ENCODE results near the gene NKD2.

The NKD2 gene

DNA sequence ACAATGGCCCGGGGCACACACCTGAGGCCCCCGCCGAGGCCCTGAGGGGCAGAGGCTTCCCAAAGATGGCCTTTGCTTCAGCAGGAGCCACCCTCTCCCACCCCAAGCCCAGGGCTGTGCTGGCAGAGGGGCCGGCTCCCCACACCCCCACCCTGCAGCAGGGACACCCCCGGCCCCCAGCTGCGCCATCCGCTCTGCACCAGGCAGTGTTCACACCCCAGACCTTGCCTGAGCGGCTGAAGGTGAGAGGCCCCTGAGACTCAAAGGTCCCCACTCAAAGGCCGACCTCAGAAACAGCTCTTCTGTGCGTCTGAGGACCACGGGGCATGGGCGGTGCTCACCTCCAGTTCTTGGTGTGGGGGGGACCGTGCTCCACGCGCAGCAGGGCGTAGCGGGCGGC, 65.6 kb downstream of the NKD2 start:
- no peak for TF ChIP-seq POLR2AphosphoS5 (IDR thresholded peaks at IDR 0.05; ENCODE audit: low read depth, low read length)
- no peak for TF ChIP-seq FOXP2 (optimal IDR thresholded peaks at IDR 0.05; ENCODE audit: borderline replicate concordance, extremely low read depth, extremely low read length, insufficient read depth)
- no peak for TF ChIP-seq SIN3A (IDR thresholded peaks at IDR 0.05; ENCODE audit: borderline replicate concordance, insufficient read depth, low read length)
- TF ChIP-seq TAF1 (IDR thresholded peaks at IDR 0.05; ENCODE audit: borderline replicate concordance, insufficient read depth, low read length) = no peak
- TF ChIP-seq, protein P1, sequence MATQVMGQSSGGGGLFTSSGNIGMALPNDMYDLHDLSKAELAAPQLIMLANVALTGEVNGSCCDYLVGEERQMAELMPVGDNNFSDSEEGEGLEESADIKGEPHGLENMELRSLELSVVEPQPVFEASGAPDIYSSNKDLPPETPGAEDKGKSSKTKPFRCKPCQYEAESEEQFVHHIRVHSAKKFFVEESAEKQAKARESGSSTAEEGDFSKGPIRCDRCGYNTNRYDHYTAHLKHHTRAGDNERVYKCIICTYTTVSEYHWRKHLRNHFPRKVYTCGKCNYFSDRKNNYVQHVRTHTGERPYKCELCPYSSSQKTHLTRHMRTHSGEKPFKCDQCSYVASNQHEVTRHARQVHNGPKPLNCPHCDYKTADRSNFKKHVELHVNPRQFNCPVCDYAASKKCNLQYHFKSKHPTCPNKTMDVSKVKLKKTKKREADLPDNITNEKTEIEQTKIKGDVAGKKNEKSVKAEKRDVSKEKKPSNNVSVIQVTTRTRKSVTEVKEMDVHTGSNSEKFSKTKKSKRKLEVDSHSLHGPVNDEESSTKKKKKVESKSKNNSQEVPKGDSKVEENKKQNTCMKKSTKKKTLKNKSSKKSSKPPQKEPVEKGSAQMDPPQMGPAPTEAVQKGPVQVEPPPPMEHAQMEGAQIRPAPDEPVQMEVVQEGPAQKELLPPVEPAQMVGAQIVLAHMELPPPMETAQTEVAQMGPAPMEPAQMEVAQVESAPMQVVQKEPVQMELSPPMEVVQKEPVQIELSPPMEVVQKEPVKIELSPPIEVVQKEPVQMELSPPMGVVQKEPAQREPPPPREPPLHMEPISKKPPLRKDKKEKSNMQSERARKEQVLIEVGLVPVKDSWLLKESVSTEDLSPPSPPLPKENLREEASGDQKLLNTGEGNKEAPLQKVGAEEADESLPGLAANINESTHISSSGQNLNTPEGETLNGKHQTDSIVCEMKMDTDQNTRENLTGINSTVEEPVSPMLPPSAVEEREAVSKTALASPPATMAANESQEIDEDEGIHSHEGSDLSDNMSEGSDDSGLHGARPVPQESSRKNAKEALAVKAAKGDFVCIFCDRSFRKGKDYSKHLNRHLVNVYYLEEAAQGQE (IDR thresholded peaks at IDR 0.05; ENCODE audit: insufficient read depth in 1 of 2, low read depth in 2 of 2, low read length in 2 of 2) = no peak

DNA sequence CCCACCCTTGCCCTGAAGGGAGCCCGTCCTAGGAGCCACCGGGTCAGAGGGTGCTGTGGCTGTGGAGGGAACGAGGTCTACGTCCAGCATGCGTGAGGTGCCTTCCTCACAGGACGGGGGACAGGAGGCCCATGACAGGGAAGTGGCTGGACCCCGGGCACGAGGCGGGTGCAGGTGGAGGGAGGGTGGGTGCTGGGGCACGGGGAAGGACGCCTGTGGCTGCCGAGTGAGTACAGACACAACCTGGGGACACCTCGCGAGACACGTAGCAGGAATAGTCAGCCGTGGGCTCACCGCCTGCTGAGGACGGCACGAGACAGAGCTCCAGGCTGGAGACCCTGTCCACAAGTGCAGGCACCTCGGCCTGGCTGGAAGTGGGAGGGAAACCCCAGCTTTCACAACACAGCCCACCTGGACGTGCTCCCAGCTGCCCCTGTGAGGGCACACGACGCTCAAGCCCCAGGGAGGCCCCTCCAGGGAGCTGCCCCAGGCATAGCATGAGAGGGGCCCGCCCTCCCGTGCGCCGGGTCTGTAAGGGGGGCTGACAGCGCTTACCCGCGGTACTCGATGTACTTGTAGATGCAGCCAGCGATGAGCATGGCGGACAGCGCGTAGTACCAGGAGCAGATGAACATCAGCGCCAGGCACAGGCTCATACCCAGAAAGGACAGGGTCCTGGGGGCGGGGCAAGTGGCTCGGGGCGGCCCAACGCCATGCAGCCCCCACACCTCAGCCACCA, 66.4 kb downstream of the NKD2 start:
- TF ChIP-seq POLR2AphosphoS5 (IDR thresholded peaks at IDR 0.05; ENCODE audit: low read depth, low read length) (no peak), SIN3A (IDR thresholded peaks at IDR 0.05; ENCODE audit: borderline replicate concordance, insufficient read depth, low read length) (no peak)

DNA sequence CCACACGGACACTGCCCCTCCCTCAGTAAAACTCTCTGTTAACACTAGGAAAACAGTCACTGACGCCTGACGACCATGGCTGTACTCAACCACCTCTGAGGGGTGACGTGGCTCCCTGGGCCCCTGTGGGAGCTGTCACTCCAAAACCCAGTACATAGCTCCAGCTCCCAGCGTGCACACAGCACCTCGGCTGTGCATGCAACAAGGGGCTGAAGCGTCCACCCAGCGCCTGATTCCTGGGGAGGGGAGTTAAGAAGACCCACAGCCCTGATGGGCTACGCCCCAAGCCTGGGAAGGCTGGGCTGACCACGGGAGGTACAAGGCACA, 66.9 kb downstream of the NKD2 start:
- TF ChIP-seq POLR2AphosphoS5 (IDR thresholded peaks at IDR 0.05; ENCODE audit: low read depth, low read length) (no peak), FOXP2 (optimal IDR thresholded peaks at IDR 0.05; ENCODE audit: borderline replicate concordance, extremely low read depth, extremely low read length, insufficient read depth) (no peak), TAF1 (IDR thresholded peaks at IDR 0.05; ENCODE audit: borderline replicate concordance, insufficient read depth, low read length) (no peak), SIN3A (IDR thresholded peaks at IDR 0.05; ENCODE audit: borderline replicate concordance, insufficient read depth, low read length) (no peak)
- TF ChIP-seq, protein P1 (IDR thresholded peaks at IDR 0.05; ENCODE audit: insufficient read depth in 1 of 2, low read depth in 2 of 2, low read length in 2 of 2) = no peak

DNA sequence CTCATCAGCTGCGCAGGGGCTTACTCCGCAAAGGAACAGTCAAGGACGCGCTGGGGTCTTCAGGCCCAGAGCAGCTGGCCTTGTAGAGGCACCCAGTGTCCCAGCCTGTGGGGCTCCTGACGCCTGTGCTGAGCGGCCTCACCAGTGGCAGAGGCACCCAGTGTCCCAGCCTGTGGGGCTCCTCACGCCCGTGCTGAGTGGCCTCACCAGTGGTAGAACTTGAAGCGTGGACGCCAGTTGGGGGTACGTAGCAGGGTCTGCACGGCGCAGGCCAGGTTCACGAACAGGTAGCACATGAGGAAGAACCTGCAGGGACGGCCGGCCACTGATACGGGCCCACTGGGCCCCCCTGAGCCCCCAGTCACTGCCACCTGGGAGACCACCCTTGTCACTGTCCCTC, 67.3 kb downstream of the NKD2 start:
- no peak for TF ChIP-seq POLR2AphosphoS5 (IDR thresholded peaks at IDR 0.05; ENCODE audit: low read depth, low read length)
- TF ChIP-seq, protein P1 (IDR thresholded peaks at IDR 0.05; ENCODE audit: insufficient read depth in 1 of 2, low read depth in 2 of 2, low read length in 2 of 2) = no peak
- TF ChIP-seq SIN3A (IDR thresholded peaks at IDR 0.05; ENCODE audit: borderline replicate concordance, insufficient read depth, low read length) = no peak
- no peak for TF ChIP-seq FOXP2 (optimal IDR thresholded peaks at IDR 0.05; ENCODE audit: borderline replicate concordance, extremely low read depth, extremely low read length, insufficient read depth)
- no peak for TF ChIP-seq TAF1 (IDR thresholded peaks at IDR 0.05; ENCODE audit: borderline replicate concordance, insufficient read depth, low read length)

DNA sequence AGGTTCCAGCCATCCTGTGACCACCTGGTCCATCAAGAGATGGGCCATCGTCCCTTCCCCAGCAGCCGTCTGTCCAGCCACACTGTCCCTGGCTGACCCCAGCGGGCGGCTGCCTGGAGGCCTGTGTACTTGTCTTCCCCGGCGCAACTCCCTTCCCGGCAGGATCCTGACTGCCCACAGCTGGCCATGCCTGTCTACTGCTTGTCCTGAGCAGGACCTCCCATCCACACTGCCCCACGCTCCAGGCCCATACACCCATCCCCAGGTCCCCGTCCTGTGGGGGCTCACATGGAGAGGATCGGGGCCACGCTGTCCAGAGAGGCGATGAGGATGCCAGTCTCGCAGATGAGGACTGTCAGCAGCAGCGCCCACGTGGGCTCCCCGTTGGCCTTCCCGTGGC, 67.8 kb downstream of the NKD2 start:
- TF ChIP-seq POLR2AphosphoS5 (IDR thresholded peaks at IDR 0.05; ENCODE audit: low read depth, low read length) = no peak
- TF ChIP-seq TAF1 (IDR thresholded peaks at IDR 0.05; ENCODE audit: borderline replicate concordance, insufficient read depth, low read length) = no peak

DNA sequence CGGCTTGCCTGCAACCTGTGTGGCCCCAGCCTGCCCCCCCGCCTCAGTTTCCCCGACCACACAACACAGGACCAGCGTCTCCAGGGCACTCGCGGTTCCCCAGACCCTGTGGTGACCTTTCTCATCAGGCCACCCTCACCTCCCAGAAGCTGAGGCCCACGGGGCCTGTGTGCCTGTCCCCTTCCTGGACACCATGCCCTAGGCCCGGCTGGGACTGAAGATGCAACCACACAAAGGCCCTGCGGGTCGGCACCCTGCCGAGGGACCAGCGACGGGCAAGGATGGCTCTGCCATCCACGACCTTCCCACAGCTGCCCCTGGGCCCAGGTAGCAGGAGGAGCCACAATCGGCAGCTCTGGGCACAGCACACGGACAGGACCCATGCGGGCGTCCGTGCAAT, 68.4 kb downstream of the NKD2 start:
- TF ChIP-seq FOXP2 (optimal IDR thresholded peaks at IDR 0.05; ENCODE audit: borderline replicate concordance, extremely low read depth, extremely low read length, insufficient read depth) (no peak), TAF1 (IDR thresholded peaks at IDR 0.05; ENCODE audit: borderline replicate concordance, insufficient read depth, low read length) (no peak), SIN3A (IDR thresholded peaks at IDR 0.05; ENCODE audit: borderline replicate concordance, insufficient read depth, low read length) (no peak), POLR2AphosphoS5 (IDR thresholded peaks at IDR 0.05; ENCODE audit: low read depth, low read length) (no peak)
- TF ChIP-seq, protein P1 (IDR thresholded peaks at IDR 0.05; ENCODE audit: insufficient read depth in 1 of 2, low read depth in 2 of 2, low read length in 2 of 2) = no peak

All from PFSK-1 (cell line).